ENCODE data around the gene MSANTD7. TPM values are rescaled to one million over a fixed set of nuclear protein-coding genes. Genes with fewer than 3 reads are reported as not detected.

Gene MSANTD7
- total RNA-seq, 1 donor from 2014 or later, result 13.4 TPM

DNA sequence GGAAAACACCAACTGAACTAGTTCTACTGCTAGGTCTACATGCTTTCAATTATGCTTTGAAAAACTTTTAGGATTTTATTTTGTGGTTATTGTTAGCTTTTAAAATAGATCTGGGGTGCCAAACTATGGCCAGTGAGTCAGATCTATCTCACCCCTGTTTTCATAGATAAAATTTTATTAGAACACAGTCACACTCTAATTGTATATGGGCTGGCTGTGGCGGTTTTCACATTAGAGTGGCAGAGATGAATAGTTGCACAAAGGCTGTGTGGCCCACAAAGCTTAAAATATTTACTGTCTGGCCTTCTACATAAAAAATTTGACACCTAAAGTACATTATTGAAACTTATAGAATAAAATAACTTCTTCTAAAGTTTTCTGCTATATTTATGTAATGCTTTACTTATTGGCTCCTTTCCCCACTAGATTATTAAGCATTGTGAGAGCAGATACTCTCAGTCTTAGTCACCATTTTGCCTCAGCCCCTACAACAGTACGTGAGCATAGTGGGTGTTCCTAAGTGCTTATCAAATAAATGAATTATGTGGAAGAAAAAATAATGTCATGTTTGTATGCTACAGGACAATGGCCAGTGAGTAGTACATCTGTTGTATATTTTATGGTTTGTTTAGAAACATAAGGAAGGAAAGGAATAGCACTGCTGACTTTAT, 35.1 kb downstream of the MSANTD7 start:
- Mint-ChIP-seq H3K9me3 (ENCODE audit: low read depth) (no peaks in the 10 kb centered on the region), H3K4me1 (ENCODE audit: low read depth) (peaks cover 14% of the 10 kb centered on the region), H3K27me3 (ENCODE audit: low read depth) (no peaks in the 10 kb centered on the region), H3K4me3 (ENCODE audit: unreplicated experiment) (no peak overlapping the region), H3K27ac (ENCODE audit: unreplicated experiment) (no peak overlapping the region), H3K36me3 (ENCODE audit: low read depth) (peaks cover 7% of the 10 kb centered on the region)
- TF ChIP-seq, protein P1, sequence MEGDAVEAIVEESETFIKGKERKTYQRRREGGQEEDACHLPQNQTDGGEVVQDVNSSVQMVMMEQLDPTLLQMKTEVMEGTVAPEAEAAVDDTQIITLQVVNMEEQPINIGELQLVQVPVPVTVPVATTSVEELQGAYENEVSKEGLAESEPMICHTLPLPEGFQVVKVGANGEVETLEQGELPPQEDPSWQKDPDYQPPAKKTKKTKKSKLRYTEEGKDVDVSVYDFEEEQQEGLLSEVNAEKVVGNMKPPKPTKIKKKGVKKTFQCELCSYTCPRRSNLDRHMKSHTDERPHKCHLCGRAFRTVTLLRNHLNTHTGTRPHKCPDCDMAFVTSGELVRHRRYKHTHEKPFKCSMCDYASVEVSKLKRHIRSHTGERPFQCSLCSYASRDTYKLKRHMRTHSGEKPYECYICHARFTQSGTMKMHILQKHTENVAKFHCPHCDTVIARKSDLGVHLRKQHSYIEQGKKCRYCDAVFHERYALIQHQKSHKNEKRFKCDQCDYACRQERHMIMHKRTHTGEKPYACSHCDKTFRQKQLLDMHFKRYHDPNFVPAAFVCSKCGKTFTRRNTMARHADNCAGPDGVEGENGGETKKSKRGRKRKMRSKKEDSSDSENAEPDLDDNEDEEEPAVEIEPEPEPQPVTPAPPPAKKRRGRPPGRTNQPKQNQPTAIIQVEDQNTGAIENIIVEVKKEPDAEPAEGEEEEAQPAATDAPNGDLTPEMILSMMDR (IDR thresholded peaks at IDR 0.05), result no peak
- DNase-seq (ENCODE audit: low spot score), result no peak

DNA sequence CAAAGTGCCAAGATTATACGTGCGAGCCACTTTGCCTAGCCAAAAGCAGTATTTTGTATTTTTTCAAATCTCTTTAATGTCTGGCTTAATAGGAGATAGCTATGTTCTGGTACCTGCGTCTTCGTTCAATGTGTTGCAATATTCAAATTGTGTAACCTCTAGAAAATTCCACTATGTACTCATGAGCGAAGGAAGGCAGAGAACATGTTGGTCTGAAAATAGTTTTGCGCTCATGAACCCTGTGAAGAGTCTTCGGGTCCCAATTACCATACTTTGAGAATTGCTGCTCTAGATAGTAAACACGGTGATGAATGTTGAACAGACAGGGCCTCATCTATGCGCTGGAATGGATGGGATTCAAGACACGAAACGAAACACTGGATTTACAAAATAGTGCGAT, 37.8 kb downstream of the MSANTD7 start:
- Mint-ChIP-seq H3K4me3 (ENCODE audit: unreplicated experiment) (no peak overlapping the region), H3K27ac (ENCODE audit: unreplicated experiment) (no peak overlapping the region), H3K9me3 (ENCODE audit: low read depth) (no peaks in the 10 kb centered on the region), H3K4me1 (ENCODE audit: low read depth) (peaks cover 29% of the 10 kb centered on the region), H3K27me3 (ENCODE audit: low read depth) (no peaks in the 10 kb centered on the region), H3K36me3 (ENCODE audit: low read depth) (no peaks in the 10 kb centered on the region)
- TF ChIP-seq, protein P1 (IDR thresholded peaks at IDR 0.05), result no peak
- DNase-seq (ENCODE audit: low spot score), result no peak

DNA sequence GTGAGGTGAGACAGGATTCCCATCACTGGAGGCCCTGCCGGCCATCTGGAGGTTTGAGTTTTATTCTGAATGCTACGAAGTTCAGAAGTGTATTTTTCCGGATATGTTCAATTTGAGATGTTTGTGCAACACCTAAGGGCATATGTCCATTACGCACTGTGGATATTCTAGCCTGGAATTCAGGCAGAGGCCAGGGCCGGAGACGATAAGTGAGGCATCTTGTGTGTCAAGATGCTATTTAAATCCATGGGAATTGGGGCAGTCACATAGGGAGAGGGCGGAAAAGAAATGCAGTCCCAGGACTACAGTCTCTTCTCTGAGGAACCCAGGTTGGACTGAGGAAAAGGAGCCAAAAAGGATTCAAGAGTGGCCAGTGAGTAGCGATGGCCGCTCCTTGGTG, 38.7 kb downstream of the MSANTD7 start:
- H3K27me3 Mint-ChIP-seq (ENCODE audit: low read depth), result no peaks in the 10 kb centered on the region
- TF ChIP-seq, protein P1 (IDR thresholded peaks at IDR 0.05), result no peak
- H3K4me3 Mint-ChIP-seq (ENCODE audit: unreplicated experiment), result peak overlapping the region; percentile 93
- no peak for DNase-seq (ENCODE audit: low spot score)
- no peaks in the 10 kb centered on the region for H3K9me3 Mint-ChIP-seq (ENCODE audit: low read depth)
- no peaks in the 10 kb centered on the region for H3K36me3 Mint-ChIP-seq (ENCODE audit: low read depth)
- H3K27ac Mint-ChIP-seq (ENCODE audit: unreplicated experiment), result peak overlapping the region; percentile 55
- H3K4me1 Mint-ChIP-seq (ENCODE audit: low read depth), result peaks cover 31% of the 10 kb centered on the region

DNA sequence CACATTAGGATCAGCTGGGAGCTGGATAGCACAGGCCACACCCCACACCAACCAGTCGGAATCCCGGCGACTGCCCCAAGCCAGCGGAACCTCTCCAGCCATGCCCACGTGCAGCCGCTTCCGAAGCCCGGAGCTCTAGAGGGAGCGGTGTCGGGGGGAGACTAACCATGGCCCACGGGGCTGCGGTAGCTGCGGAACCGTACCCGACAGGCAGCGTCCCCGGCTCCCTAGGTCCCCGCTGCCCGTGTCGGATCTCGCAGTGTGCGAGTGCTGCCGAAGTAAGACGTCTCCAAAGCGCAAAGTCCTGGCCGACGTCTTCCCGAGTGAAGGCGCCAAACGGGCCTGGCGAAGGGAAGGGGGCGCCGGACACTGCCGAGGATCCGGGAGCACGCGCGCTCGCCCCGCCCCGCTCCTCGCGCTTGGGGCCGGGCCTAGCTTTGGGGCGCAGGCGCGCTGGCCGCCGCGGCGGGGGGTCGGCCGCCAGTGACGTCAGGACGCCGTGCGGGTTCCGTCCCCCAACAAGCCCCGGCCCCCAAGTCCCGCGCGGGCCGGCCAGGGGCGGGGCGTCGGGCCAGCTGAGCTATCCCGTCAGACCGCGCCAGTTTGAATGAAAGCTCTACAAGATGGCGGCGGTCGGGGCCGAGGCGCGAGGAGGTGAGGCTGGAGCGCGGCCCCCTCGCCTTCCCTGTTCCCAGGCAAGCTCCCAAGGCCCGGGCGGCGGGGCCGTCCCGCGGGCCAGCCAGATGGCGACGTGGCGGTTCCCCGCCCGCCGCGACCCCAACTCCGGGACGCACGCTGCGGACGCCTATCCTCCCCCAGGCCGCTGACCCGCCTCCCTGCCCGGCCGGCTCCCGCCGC, 40.4 kb downstream of the MSANTD7 start, which contains the start of gene SUV39H2:
TSS of gene SUV39H2 (plus strand) at position 601 of the 858 bp plus-strand sequence. CDS start at position 624, 23 bp downstream.
- H3K4me3 Mint-ChIP-seq (ENCODE audit: unreplicated experiment), result peak within 1 kb of the TSS; percentile 93
- H3K27ac Mint-ChIP-seq (ENCODE audit: unreplicated experiment), result peak within 1 kb of the TSS; percentile 98
- peaks cover 31% of the 10 kb centered on the region for H3K4me1 Mint-ChIP-seq (ENCODE audit: low read depth)
- DNase-seq (ENCODE audit: low spot score), result peak; percentile 97
- TF ChIP-seq, protein P1 (IDR thresholded peaks at IDR 0.05), result no peak
- no peaks in the 10 kb centered on the region for H3K27me3 Mint-ChIP-seq (ENCODE audit: low read depth)
- no peaks in the 10 kb centered on the region for H3K36me3 Mint-ChIP-seq (ENCODE audit: low read depth)
- no peaks in the 10 kb centered on the region for H3K9me3 Mint-ChIP-seq (ENCODE audit: low read depth)

DNA sequence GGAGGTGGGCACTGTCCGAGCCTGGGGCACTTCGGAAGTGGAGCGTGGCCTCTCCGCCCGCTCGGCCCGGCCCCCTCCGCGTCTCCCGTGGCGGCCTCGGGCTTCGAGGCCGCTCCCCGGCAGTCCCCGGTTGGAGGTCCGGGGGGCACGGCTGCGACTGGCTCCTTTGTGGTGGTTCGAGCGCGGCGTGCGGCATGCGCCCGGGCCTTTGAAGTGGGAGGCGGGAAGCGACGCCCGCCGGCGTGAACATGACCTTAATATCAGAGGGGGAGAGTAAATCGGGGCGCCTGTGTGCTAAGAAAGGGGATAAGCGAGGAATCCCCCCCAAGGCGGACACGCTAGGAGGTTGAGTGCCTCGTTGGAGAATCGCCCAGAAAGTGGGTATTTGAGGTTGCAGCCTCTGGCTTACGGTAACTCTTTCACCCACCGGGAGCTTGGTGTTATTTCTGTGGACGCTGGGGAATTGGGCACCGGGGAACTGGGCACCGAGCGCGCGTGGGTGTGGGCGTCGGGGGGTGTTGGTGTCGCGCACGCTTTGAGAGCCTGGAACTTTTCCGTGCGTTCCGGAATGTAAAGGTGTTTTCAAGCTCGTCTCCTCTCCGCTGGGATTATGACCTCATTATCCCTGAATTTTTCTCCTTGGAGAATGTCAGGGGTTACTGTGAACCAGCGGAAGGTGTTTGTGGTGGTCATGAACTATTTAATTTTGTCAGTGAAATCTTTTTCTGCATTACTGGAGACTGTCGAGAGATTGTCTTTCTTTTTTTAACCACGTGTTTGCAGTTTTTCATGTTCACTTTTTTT, 41.2 kb downstream of the MSANTD7 start:
- peaks cover 31% of the 10 kb centered on the region for H3K4me1 Mint-ChIP-seq (ENCODE audit: low read depth)
- H3K27ac Mint-ChIP-seq (ENCODE audit: unreplicated experiment), result peak overlapping the region; percentile 90
- no peaks in the 10 kb centered on the region for H3K27me3 Mint-ChIP-seq (ENCODE audit: low read depth)
- no peaks in the 10 kb centered on the region for H3K36me3 Mint-ChIP-seq (ENCODE audit: low read depth)
- no peaks in the 10 kb centered on the region for H3K9me3 Mint-ChIP-seq (ENCODE audit: low read depth)
- peak overlapping the region; percentile 89 for H3K4me3 Mint-ChIP-seq (ENCODE audit: unreplicated experiment)
- no peak for DNase-seq (ENCODE audit: low spot score)
- TF ChIP-seq, protein P1 (IDR thresholded peaks at IDR 0.05), result no peak

All from chondrocyte (in vitro differentiated cells).